WERI-Rb-1 (cell line): ENCODE results near the gene DNAH9.
"Not testable (repeated sequence)": the region's sequence is repeated elsewhere in the genome, so short reads cannot be mapped to it uniquely, and the experiment has no call there.

ENCODE experiments used
- DNase-seq: peaks from one replicate; pipeline ENCODE4 v3.0.0-alpha.2; 2020
- H3K27ac ChIP-seq: fragments of 250-450 bp; sonication (Bioruptor Pico); 2 replicates; pipeline ENCODE4 v1.5.1; 2020; ENCODE audit warnings: mild to moderate bottlenecking, moderate library complexity
- H3K27me3 ChIP-seq: fragments of 250-450 bp; sonication (Bioruptor Pico); 2 replicates; pipeline ENCODE4 v1.5.1; 2021; ENCODE audit warnings: mild to moderate bottlenecking, low read depth, moderate library complexity; ENCODE audit not compliant: insufficient read depth, severe bottlenecking
- H3K36me3 ChIP-seq: fragments of 250-450 bp; sonication (Bioruptor Pico); 2 replicates; pipeline ENCODE4 v1.5.1; 2020; ENCODE audit warnings: mild to moderate bottlenecking, moderate library complexity
- H3K4me3 ChIP-seq: 2 replicates; pipeline ENCODE4 v1.5.1; 2011; ENCODE audit warnings: low read depth, mild to moderate bottlenecking, control low read depth, low read length
- H3K9me3 ChIP-seq: fragments of 250-450 bp; sonication (Bioruptor Pico); 2 replicates; pipeline ENCODE4 v1.5.1; 2021; ENCODE audit warnings: mild to moderate bottlenecking, moderate library complexity; ENCODE audit not compliant: severe bottlenecking
- TF ChIP-seq, protein P1 (sequence below): IDR thresholded peaks from 2 replicates; pipeline ENCODE4 v1.5.1; 2011; ENCODE audit warnings: low read depth, mild to moderate bottlenecking, control low read depth, inconsistent platforms, low read length

DNAH9 gene

DNA sequence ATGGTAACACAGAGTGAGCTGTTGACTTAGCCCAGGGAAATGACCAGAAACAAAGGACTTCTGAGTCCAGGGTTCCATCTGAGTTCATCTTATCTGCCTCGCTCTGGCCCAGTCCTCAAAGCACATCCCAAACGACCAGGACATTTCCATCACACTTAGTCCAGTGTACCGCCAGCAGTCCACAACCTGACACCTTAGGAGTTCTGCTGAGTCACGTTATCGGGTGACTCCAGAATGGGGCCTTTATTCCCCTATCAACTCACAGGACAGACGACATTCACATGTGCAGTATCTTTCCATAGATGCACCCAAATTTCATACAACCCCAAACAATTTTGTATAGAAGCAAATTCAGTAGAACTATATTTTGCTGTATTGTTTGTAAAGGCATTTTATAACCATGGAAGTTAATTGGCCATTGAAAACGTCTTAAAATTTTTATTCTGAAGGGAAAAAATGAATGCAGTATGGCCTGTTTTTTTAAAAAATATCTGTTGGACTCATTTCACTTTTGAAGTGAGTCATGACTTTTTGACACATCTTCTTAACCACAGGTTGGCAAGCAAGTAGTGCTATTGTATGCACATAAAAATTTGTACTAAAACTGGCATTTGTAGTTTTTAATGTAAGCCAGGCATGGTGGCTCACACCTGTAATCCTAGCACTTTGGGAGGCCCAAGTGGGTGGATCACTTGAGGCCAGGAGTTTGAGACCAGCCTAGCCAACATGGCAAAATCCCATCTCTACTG is 352.7 kb downstream of the DNAH9 start:
- Histone ChIP-seq H3K36me3 (no peaks in the 10 kb centered on the region), H3K4me3 (no peak overlapping the region), H3K27ac (no peak overlapping the region), H3K27me3 (no peaks in the 10 kb centered on the region), H3K9me3 (no peaks in the 10 kb centered on the region)
- no peak for DNase-seq
- TF ChIP-seq, protein P1, sequence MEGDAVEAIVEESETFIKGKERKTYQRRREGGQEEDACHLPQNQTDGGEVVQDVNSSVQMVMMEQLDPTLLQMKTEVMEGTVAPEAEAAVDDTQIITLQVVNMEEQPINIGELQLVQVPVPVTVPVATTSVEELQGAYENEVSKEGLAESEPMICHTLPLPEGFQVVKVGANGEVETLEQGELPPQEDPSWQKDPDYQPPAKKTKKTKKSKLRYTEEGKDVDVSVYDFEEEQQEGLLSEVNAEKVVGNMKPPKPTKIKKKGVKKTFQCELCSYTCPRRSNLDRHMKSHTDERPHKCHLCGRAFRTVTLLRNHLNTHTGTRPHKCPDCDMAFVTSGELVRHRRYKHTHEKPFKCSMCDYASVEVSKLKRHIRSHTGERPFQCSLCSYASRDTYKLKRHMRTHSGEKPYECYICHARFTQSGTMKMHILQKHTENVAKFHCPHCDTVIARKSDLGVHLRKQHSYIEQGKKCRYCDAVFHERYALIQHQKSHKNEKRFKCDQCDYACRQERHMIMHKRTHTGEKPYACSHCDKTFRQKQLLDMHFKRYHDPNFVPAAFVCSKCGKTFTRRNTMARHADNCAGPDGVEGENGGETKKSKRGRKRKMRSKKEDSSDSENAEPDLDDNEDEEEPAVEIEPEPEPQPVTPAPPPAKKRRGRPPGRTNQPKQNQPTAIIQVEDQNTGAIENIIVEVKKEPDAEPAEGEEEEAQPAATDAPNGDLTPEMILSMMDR = no peak

DNA sequence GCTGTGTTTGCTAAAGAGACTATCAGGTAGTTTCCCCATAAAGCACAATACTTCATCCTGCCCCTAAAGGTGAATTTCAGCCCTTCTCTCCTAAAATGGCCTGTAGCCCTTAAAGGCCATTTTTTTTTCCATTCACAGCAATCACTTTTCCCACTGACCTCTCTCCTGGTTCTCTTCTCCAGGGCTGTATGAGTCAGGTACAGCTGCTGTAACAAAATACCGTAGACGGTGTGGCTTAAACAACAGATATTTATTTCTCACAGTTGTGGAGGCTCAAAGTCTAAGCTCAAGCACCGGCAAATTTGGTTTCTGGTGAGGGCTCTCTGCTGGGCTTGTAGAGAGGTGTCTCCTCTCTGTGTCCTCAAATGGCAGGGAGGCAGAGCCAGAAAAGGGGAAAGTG is 354.3 kb downstream of the DNAH9 start:
- Histone ChIP-seq H3K36me3 (no peaks in the 10 kb centered on the region), H3K9me3 (no peaks in the 10 kb centered on the region)

DNA sequence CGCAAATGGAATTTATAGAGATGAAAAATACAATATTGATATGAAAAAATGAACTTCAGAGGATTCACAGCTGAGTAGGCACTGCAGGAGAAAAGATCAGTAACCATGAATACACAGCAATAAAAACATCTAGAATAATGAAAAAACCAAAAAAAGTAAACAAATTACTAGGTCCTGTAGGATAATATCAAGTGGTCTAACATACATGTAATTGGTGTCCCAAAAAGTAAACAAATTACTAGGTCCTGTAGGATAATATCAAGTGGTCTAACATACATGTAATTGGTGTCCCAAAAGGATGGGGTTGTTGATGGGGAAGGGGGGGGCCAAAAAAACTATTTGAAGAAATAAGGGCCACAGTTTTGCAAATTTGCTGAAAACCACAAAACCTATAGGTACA is 355.7 kb downstream of the DNAH9 start:
- no peak for DNase-seq
- TF ChIP-seq, protein P1 = no peak
- Histone ChIP-seq H3K4me3 (no peak overlapping the region), H3K36me3 (no peaks in the 10 kb centered on the region), H3K27ac (no peak overlapping the region), H3K27me3 (no peaks in the 10 kb centered on the region), H3K9me3 (no peaks in the 10 kb centered on the region)

More for the DNA sequence above, 354.3 kb downstream of the DNAH9 start:
- H3K27me3 ChIP-seq = no peaks in the 10 kb centered on the region
- TF ChIP-seq, protein P1 = no peak
- no peak for DNase-seq
- no peak overlapping the region for H3K27ac ChIP-seq
- H3K4me3 ChIP-seq = no peak overlapping the region

DNA sequence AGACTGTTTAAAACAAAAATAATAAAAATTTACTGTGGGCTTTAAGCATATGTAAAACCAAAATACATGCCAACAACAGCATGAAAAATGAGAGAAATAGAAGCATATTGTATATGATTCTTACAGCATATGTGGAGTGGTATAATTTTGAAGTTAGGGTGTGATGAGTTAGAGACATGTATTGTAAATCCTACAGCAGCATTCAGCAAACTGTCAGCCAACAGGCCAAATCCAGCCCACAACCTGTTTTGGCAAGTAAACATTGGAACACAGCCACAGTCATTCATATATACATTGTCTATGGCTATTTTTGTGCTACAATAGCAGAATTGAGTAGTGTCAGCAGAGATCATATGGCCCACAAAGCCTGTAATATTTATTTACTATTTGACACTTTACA is 356.7 kb downstream of the DNAH9 start:
- H3K27ac ChIP-seq = no peak overlapping the region
- no peak overlapping the region for H3K4me3 ChIP-seq
- TF ChIP-seq, protein P1 = no peak
- H3K27me3 ChIP-seq = no peaks in the 10 kb centered on the region
- no peaks in the 10 kb centered on the region for H3K9me3 ChIP-seq
- DNase-seq = no peak
- no peaks in the 10 kb centered on the region for H3K36me3 ChIP-seq

DNA sequence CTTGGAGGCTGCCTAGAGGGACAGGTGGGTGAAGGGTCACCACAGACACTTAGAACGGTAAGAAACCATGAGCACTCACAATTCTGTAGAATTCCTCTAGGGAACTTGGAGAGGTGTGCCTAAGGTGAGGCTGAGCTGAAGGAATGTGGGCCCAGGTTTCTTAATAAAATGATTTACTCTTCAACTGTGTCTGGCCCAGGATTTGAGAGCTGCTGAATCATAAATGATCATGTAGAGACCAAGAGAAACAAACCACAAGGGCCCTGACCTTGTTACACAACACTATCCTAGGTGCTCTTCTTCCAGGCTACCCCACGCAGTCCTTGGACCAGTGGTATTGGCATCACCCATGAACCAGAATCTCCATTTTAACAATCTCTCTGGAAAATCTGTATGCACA is 371.3 kb downstream of the DNAH9 start:
- no peak overlapping the region for H3K27ac ChIP-seq
- no peaks in the 10 kb centered on the region for H3K9me3 ChIP-seq
- H3K4me3 ChIP-seq = no peak overlapping the region
- H3K36me3 ChIP-seq = no peaks in the 10 kb centered on the region
- TF ChIP-seq, protein P1 = no peak
- H3K27me3 ChIP-seq = no peaks in the 10 kb centered on the region
- DNase-seq = no peak

DNA sequence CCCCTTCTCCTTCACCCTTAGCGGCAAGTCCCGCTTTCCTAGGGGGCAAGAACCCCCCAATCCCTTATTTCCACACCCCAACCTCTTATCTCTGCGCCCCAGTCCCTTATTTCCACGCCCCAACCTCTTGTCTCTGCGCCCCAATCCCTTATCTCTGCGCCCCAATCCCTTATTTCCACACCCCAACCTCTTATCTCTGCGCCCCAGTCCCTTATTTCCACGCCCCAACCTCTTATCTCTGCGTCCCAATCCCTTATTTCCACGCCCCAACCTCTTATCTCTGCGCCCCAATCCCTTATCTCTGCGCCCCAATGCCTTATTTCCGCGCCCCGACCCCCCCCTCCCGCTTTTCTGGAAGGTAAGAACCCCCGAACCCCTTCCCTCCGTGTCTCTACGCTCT is 374.5 kb downstream of the DNAH9 start:
- not testable (repeated sequence) for H3K27me3 ChIP-seq, H3K4me3 ChIP-seq, H3K36me3 ChIP-seq

More for the DNA sequence above, 374.5 kb downstream of the DNAH9 start:
- DNase-seq, H3K9me3 ChIP-seq, H3K27ac ChIP-seq: not testable (repeated sequence)
